ENCODE measurements around the gene FAM89A. TPM values are rescaled to one million over a fixed set of nuclear protein-coding genes. Genes with fewer than 3 reads are reported as not detected.

Gene FAM89A
- total and polyA plus RNA-seq, 9 of the 15 experiments (the other 6 are each of a cell fraction or from before 2014, with no cell fraction given): 8.7 to 66.2 (median 43.3) TPM

- TF ChIP-seq ZNF561 (CRISPR knock-in tag; conservative IDR thresholded peaks at IDR 0.05) (peak; percentile 83), CBX3 (IDR thresholded peaks at IDR 0.05; ENCODE audit: borderline replicate concordance in 1 of 2, low read length in 2 of 2) (no peak), CBX1 (IDR thresholded peaks at IDR 0.05; ENCODE audit: low read depth) (no peak), ZNF224 (CRISPR knock-in tag; IDR thresholded peaks at IDR 0.05) (no peak), KDM2B (CRISPR knock-in tag; IDR thresholded peaks at IDR 0.05) (no peak), RFX1 (IDR thresholded peaks at IDR 0.05) (no peak), ZNF318 (IDR thresholded peaks at IDR 0.05; ENCODE audit: borderline replicate concordance in 1 of 2, low read depth in 1 of 2) (no peak), THRAP3 (IDR thresholded peaks at IDR 0.05; ENCODE audit: borderline replicate concordance) (no peak), POLR2G (IDR thresholded peaks at IDR 0.05; ENCODE audit: low read depth, low read length) (no peak)
- TF ChIP-seq, protein P1, sequence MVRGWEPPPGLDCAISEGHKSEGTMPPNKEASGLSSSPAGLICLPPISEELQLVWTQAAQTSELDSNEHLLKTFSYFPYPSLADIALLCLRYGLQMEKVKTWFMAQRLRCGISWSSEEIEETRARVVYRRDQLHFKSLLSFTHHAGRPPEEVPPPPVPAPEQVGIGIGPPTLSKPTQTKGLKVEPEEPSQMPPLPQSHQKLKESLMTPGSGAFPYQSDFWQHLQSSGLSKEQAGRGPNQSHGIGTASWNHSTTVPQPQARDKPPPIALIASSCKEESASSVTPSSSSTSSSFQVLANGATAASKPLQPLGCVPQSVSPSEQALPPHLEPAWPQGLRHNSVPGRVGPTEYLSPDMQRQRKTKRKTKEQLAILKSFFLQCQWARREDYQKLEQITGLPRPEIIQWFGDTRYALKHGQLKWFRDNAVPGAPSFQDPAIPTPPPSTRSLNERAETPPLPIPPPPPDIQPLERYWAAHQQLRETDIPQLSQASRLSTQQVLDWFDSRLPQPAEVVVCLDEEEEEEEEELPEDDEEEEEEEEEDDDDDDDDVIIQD (CRISPR knock-in tag; IDR thresholded peaks at IDR 0.05): peak; percentile 81; the same call in 1 of the 2 replicates
- TF ChIP-seq, protein P2, sequence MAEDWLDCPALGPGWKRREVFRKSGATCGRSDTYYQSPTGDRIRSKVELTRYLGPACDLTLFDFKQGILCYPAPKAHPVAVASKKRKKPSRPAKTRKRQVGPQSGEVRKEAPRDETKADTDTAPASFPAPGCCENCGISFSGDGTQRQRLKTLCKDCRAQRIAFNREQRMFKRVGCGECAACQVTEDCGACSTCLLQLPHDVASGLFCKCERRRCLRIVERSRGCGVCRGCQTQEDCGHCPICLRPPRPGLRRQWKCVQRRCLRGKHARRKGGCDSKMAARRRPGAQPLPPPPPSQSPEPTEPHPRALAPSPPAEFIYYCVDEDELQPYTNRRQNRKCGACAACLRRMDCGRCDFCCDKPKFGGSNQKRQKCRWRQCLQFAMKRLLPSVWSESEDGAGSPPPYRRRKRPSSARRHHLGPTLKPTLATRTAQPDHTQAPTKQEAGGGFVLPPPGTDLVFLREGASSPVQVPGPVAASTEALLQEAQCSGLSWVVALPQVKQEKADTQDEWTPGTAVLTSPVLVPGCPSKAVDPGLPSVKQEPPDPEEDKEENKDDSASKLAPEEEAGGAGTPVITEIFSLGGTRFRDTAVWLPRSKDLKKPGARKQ (CRISPR knock-in tag; IDR thresholded peaks at IDR 0.05): no peak
- TF ChIP-seq, protein P3, sequence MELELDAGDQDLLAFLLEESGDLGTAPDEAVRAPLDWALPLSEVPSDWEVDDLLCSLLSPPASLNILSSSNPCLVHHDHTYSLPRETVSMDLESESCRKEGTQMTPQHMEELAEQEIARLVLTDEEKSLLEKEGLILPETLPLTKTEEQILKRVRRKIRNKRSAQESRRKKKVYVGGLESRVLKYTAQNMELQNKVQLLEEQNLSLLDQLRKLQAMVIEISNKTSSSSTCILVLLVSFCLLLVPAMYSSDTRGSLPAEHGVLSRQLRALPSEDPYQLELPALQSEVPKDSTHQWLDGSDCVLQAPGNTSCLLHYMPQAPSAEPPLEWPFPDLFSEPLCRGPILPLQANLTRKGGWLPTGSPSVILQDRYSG (tag; conservative IDR thresholded peaks at IDR 0.05; ENCODE audit: low read depth): peak; percentile 92
- TF ChIP-seq, protein P4, sequence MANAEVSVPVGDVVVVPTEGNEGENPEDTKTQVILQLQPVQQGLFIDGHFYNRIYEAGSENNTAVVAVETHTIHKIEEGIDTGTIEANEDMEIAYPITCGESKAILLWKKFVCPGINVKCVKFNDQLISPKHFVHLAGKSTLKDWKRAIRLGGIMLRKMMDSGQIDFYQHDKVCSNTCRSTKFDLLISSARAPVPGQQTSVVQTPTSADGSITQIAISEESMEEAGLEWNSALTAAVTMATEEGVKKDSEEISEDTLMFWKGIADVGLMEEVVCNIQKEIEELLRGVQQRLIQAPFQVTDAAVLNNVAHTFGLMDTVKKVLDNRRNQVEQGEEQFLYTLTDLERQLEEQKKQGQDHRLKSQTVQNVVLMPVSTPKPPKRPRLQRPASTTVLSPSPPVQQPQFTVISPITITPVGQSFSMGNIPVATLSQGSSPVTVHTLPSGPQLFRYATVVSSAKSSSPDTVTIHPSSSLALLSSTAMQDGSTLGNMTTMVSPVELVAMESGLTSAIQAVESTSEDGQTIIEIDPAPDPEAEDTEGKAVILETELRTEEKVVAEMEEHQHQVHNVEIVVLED (CRISPR knock-in tag; IDR thresholded peaks at IDR 0.05): peak; percentile 64
Measured at GRCh38 chr1:231072502-231073094, 32.5 kb upstream of the FAM89A start (continued).

Measured in K562 (cell line).